NCI-H510A (cell line): Measurements from ENCODE around the gene SNX13.

Experiments
- DNase-seq: peaks from one replicate; lab custom pipeline; 2025; lab: John Stamatoyannopoulos, UW

Gene SNX13

GRCh38 chr7:17781491-17782215, 158.6 kb downstream of the SNX13 start:
- no peak for DNase-seq

DNA sequence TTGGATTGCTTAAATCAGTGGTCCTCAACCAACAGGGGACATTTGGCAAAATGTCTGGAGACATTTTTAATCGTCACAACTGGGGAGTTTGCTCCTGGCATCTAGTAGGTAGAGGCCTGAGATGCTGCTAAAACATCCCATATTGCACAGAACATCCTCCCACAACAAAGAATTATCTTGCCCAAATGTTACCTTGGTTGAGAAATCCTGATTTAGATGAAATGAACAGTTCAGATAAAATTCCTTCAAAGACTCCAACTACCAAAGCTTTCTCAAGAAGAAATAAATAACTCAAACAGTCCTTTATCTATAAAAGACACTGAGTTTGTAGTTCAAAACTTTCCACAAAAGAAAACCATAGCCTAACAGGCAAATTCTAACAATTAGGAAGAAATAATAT, 160.9 kb downstream of the SNX13 start:
- DNase-seq, result no peak

DNA sequence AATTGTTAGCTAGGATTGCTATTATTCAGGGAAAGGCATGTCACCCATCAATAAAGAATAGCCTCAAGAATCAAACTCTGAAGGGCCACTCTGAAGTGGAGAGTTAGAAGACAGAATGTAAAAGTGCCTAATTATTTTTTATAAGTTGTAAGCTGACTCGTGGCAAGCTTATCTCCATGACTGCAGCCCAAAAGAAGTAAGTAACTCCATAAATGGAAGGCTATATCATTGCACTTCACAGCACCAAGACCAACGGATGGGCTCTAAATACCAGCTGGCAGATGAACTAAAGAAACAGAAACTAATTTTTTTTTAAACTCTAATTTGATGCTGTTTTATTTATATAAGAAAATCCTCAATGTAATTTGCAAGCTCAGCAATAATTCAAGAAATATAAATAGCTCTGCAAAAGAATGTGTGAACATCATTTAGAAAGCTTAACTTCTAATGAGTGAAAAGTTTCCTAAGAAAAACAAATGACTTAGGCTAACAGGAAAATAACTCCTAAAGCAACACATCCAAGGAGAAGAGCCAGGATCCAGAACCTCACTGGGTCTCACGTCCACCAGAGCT, 165.5 kb downstream of the SNX13 start:
- no peak for DNase-seq

DNA sequence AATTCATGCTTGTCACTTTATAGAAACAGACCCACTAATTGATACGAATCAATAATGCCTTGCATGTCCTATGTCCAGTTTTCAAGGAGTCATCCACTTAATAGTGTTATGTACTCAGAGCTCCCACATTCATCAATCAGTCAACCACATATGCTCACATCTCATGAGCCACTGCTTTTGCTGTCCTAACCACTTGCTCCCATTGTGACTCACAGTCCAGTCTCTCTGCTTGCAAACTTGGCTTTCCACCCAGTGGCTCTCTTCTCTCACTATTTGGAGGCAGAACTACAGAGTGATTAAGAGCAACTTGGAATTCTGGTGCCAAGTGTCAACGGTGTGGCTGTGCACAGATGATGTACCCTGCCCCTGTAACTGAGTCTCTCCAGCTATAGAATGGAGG, 166.0 kb downstream of the SNX13 start:
- DNase-seq, result no peak

DNA sequence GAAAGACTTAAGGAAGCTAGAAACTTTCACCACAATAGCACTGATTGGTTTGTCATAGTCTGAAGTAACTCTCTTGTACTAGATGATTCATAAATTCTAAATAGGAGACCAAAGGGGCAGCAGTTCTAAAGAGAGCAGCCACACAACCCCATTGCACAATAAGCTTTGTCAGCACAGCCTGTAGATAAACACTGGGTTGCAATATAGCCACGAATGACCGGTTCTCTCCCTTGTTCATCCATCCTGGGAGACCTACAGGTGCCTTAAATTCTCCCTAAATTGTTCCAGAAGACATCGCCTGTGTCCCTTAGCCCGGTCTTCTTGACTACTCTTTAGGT, 167.0 kb downstream of the SNX13 start:
- DNase-seq, result no peak

GRCh38 chr7:17772581-17773288, 167.6 kb downstream of the SNX13 start:
- no peak for DNase-seq

- no peak for DNase-seq
Measured at GRCh38 chr7:17771901-17772408, 168.3 kb downstream of the SNX13 start.

- no peak for DNase-seq
Measured at GRCh38 chr7:17770710-17771375, 169.5 kb downstream of the SNX13 start.

DNA sequence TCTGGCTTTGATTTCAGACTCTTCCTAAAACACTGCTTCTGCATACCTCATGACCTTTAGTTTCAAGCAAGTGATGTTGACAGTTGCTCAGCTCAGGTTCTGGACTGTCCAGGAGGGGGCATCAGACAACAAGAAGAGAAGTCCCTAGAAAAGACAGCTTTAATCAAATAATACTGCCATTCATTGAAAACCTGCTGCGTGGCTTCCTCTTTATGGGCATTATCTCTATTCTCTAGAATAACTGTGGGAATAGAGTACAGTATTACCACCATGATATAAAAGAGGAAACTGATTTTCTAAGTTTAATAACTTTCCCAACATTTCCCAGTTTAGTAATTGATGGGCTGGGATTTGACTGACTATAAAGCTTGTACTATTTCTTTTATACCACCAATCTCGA, 170.4 kb downstream of the SNX13 start:
- no peak for DNase-seq

- DNase-seq, result no peak
Measured at GRCh38 chr7:17758008-17758407, 182.3 kb downstream of the SNX13 start.

DNA sequence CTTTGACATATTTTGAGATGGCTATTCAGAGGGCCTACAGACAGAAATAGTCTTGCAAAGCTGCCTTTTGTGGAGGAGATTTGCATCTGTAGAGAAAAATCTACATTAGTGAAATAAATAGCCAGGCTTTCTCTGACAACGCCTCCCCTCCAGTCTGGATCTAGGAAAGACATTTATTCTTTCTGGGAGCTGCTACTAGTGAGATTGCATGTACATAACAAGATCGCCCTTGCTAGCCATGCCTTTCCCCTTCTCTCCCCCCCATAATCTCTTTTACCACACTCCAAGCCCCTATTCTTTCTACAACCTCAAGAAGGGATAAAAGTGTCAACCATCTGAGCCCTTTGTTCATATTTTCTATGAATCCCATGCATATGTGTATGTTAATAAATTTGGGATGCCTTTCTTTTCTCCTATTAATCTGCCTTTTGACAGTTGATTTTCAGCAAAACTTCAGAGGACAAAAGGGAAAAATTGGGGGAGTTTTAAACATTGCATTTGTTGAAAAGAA, 194.2 kb downstream of the SNX13 start:
- no peak for DNase-seq

DNA sequence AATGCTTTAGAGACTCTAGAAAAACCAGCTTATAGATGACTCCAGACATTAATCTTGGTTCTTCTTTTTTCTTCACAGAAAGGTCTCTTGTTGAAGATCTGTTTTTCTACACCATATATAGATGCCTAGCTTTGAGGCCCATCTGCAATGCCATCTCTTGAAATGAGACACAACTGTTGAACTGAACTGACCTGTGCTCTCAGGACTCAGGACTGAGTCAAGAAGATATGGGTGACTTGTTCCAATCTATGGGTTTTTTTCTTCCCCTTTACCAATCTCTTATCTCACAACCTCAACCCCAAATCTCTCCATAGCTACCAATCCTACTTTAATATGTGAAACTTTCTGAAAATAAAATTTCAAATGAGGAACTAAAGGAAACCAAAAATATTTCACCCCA, 194.7 kb downstream of the SNX13 start:
- DNase-seq, result no peak

DNA sequence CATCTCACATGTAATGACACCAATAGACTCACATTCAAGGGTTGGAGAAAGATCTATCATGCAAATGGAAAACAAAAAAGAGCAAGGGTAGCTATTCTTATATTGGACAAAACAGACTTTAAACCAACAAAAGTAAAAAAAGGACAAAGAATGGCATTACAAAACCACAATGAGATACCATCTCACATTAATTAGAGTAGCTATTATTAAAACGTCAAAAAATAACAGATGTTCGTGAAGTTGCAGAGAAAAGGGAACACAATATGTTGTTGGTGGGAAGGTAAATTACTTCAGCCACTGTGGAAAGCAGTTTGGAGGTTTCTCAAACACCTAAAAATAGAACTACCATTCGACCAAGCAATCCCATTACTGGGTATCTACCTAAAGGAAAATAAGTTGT, 197.0 kb downstream of the SNX13 start:
- no peak for DNase-seq

GRCh38 chr7:17741426-17741825, 198.9 kb downstream of the SNX13 start:
- DNase-seq, result no peak
